SJCRH30 (cell line): Measurements from ENCODE around the gene UPK1A. TPM values are rescaled to one million over a fixed set of nuclear protein-coding genes. Genes with fewer than 3 reads are reported as not detected.
"Not testable (repeated sequence)": the region's sequence is repeated elsewhere in the genome, so short reads cannot be mapped to it uniquely, and the experiment has no call there.

Source experiments
- DNase-seq, 2 experiments: peaks; one replicate each; pipeline ENCODE4 v3.0.0-alpha.2; 2015 to 2020
- H3K27ac ChIP-seq: fragments of 250-450 bp; sonication (Bioruptor Pico); 2 replicates; pipeline ENCODE4 v1.5.1; 2020; ENCODE audit warnings: mild to moderate bottlenecking, moderate library complexity
- H3K27me3 ChIP-seq: fragments of 250-450 bp; sonication (Bioruptor Pico); 2 replicates; pipeline ENCODE4 v1.5.1; 2020; ENCODE audit warnings: mild to moderate bottlenecking, moderate library complexity
- H3K36me3 ChIP-seq: fragments of 250-450 bp; sonication (Bioruptor Pico); 2 replicates; pipeline ENCODE4 v1.5.1; 2020; ENCODE audit warnings: mild to moderate bottlenecking, moderate library complexity
- H3K4me1 ChIP-seq: fragments of 250-450 bp; sonication (Bioruptor Pico); 2 replicates; pipeline ENCODE4 v1.5.1; 2020; ENCODE audit warnings: mild to moderate bottlenecking, moderate library complexity
- H3K4me3 ChIP-seq: fragments of 250-450 bp; sonication (Bioruptor Pico); 2 replicates; pipeline ENCODE4 v1.5.1; 2020; ENCODE audit warnings: mild to moderate bottlenecking, moderate library complexity
- H3K9me3 ChIP-seq: fragments of 250-450 bp; sonication (Bioruptor Pico); replicated peaks from 2 replicates; pipeline ENCODE4 v1.5.1; 2020; ENCODE audit warnings: mild to moderate bottlenecking, moderate library complexity
- total RNA-seq: library from RNA; depleted of rRNA; stranded (reverse); fragments of >200 nt; shearing (Covaris generic); gene quantifications from 2 replicates; pipeline ENCODE4 v1.2.3, GENCODE V29; 2014

Gene UPK1A
- total RNA-seq, 1 experiment from 2014 or later = not detected

DNA sequence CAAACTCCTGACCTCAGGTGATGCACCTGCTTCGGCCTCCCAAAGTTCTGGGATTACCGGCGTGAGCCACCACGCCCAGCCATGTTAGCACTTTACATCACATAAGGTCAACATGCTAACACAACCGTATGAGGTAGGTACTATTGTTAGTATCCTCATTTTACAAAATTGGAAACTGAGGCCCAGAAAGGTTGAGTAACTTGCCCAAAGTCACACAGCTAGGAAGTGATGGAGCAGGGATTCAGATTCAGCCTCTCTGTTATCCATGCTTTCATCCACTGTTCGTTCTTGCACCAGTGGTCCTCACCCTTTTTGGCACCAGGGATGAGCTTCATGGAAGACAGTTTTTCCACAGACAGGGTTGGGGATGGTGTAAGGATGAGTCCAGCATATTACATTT, 9.6 kb upstream of the UPK1A start:
- H3K36me3 ChIP-seq = peaks cover 48% of the 10 kb centered on the region

GRCh38 chr19:35657904-35658700, 8.2 kb upstream of the UPK1A start:
- Histone ChIP-seq H3K36me3 (peaks cover 44% of the 10 kb centered on the region), H3K4me1 (no peaks in the 10 kb centered on the region), H3K9me3 (no peaks in the 10 kb centered on the region), H3K27ac (no peak overlapping the region), H3K27me3 (no peaks in the 10 kb centered on the region), H3K4me3 (no peak overlapping the region)
- DNase-seq = peak in 1 of 2 experiments; percentile 20

More for the DNA sequence above, 9.6 kb upstream of the UPK1A start:
- Histone ChIP-seq H3K4me3 (no peak overlapping the region), H3K27ac (no peak overlapping the region), H3K4me1 (no peaks in the 10 kb centered on the region), H3K27me3 (no peaks in the 10 kb centered on the region), H3K9me3 (no peaks in the 10 kb centered on the region)
- DNase-seq = no peak

DNA sequence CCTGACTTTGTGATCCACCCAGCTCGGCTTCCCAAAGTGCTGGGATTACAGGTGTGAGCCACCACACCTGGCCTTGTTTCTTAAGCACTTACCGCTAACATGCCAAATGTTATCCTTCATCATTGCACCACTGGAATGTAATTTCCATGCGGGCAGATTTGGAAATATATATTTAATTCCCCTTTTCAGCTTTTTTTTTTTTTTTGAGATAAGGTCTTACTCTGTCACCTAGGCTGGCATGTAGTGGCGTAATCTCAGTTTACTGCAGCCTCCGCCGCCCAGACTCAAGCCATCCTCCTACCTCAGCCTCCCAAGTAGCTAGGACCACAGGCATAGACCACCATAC, 4.3 kb upstream of the UPK1A start:
- no peaks in the 10 kb centered on the region for H3K9me3 ChIP-seq
- no peak overlapping the region for H3K4me3 ChIP-seq
- H3K27me3 ChIP-seq = no peaks in the 10 kb centered on the region
- no peak for DNase-seq
- H3K36me3 ChIP-seq = peaks cover 14% of the 10 kb centered on the region
- H3K4me1 ChIP-seq = no peaks in the 10 kb centered on the region
- H3K27ac ChIP-seq = no peak overlapping the region

GRCh38 chr19:35663981-35664380, 2.3 kb upstream of the UPK1A start:
- Histone ChIP-seq H3K27ac (no peak overlapping the region), H3K9me3 (no peaks in the 10 kb centered on the region), H3K4me3 (no peak overlapping the region), H3K36me3 (0 out of 2 replicates have a peak, but pooled peaks cover 1% of the 10 kb centered on the region), H3K27me3 (0 out of 2 replicates have a peak, but pooled peaks cover 5% of the 10 kb centered on the region), H3K4me1 (no peaks in the 10 kb centered on the region)
- no peak for DNase-seq

DNA sequence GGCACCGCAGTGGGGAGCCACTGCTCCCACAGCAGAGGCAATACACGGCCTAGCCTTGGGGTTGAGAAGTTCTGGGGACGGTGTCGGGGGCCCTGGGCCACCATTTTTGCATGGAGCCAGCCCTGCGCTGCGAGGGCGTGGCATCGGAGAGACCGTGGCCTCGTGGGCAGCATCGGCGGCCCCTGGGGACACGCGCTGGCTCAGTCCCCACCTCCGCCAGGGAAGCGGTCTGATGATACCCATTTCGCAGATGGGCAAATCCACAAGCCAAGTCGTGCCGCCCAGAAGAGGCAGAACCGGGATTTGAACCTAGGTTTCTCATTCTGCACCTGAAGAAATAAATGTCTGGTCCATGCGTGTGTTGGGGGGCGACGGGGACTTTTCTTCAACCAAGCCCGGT, 1.2 kb upstream of the UPK1A start:
- Histone ChIP-seq H3K4me3 (no peak overlapping the region), H3K27me3 (0 out of 2 replicates have a peak, but pooled peaks cover 5% of the 10 kb centered on the region), H3K4me1 (no peaks in the 10 kb centered on the region), H3K27ac (no peak overlapping the region), H3K36me3 (no peaks in the 10 kb centered on the region), H3K9me3 (no peaks in the 10 kb centered on the region)
- no peak for DNase-seq

DNA sequence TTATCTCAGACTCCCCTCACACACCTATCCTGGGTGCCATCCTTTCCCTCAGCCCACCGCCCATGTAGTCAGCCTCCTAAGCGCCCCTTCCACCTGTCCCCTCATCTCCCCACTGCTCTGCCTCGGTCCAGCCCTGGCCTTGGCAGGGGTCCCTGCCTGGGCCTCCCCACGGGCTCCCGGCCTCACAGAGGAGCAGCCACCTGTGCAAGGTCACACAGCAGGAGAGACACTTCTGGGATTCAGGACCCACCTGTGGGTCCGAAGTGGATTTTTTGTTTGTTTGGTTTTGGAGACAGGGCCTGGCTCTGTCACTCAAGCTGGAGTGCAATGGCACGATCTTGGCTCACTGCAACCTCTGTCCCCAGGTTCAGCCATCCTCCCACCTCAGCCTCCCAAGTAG, 713 bp upstream of the UPK1A start:
- DNase-seq = no peak
- no peaks in the 10 kb centered on the region for H3K9me3 ChIP-seq
- H3K27me3 ChIP-seq = 0 out of 2 replicates have a peak, but pooled peaks cover 5% of the 10 kb centered on the region
- no peak overlapping the region for H3K4me3 ChIP-seq
- no peaks in the 10 kb centered on the region for H3K36me3 ChIP-seq
- no peaks in the 10 kb centered on the region for H3K4me1 ChIP-seq
- H3K27ac ChIP-seq = no peak overlapping the region

GRCh38 chr19:35669566-35669965, 3.2 kb downstream of the UPK1A start:
- peaks cover 15% of the 10 kb centered on the region; the same call in 1 of the 2 replicates for H3K27me3 ChIP-seq
- H3K4me1 ChIP-seq = no peaks in the 10 kb centered on the region
- H3K9me3 ChIP-seq = no peaks in the 10 kb centered on the region
- no peak for DNase-seq
- no peak overlapping the region for H3K4me3 ChIP-seq
- no peaks in the 10 kb centered on the region for H3K36me3 ChIP-seq
- no peak overlapping the region for H3K27ac ChIP-seq

- Histone ChIP-seq H3K4me3 (no peak overlapping the region), H3K36me3 (no peaks in the 10 kb centered on the region), H3K27ac (no peak overlapping the region), H3K9me3 (no peaks in the 10 kb centered on the region), H3K4me1 (no peaks in the 10 kb centered on the region), H3K27me3 (peaks cover 15% of the 10 kb centered on the region; the same call in 1 of the 2 replicates)
- no peak for DNase-seq
These were observed 3.7 kb downstream of the UPK1A start for GRCh38 chr19:35669974-35670373.

DNA sequence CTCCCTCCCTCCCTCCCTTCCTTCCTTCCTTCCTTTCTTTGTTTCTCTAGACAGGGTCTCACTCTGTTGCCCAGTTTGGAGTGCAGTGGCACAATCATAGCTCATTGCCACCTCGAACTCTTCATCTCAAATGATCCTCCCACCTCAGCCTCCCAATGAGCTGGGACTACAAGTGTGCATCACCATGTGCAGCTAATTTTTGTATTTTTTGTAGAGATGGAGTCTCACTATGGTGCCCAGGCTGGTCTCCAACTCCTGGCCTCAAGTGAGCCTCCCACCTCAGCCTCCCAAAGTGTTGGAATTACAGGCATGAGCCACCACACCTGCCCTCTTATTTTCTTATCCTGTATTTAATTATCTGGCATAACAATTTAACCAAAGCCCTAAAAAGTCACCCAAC, 4.4 kb downstream of the UPK1A start:
- Histone ChIP-seq H3K4me3 (no peak overlapping the region), H3K27ac (no peak overlapping the region), H3K27me3 (peaks cover 15% of the 10 kb centered on the region; the same call in 1 of the 2 replicates), H3K9me3 (no peaks in the 10 kb centered on the region), H3K4me1 (no peaks in the 10 kb centered on the region), H3K36me3 (no peaks in the 10 kb centered on the region)
- DNase-seq = no peak

- H3K4me1 ChIP-seq = no peaks in the 10 kb centered on the region
- no peaks in the 10 kb centered on the region for H3K9me3 ChIP-seq
- H3K27me3 ChIP-seq = peaks cover 15% of the 10 kb centered on the region; the same call in 1 of the 2 replicates
- DNase-seq = no peak
- H3K36me3 ChIP-seq = no peaks in the 10 kb centered on the region
- no peak overlapping the region for H3K4me3 ChIP-seq
- H3K27ac ChIP-seq = no peak overlapping the region
These were observed 5.5 kb downstream of the UPK1A start for GRCh38 chr19:35671818-35672217.

DNA sequence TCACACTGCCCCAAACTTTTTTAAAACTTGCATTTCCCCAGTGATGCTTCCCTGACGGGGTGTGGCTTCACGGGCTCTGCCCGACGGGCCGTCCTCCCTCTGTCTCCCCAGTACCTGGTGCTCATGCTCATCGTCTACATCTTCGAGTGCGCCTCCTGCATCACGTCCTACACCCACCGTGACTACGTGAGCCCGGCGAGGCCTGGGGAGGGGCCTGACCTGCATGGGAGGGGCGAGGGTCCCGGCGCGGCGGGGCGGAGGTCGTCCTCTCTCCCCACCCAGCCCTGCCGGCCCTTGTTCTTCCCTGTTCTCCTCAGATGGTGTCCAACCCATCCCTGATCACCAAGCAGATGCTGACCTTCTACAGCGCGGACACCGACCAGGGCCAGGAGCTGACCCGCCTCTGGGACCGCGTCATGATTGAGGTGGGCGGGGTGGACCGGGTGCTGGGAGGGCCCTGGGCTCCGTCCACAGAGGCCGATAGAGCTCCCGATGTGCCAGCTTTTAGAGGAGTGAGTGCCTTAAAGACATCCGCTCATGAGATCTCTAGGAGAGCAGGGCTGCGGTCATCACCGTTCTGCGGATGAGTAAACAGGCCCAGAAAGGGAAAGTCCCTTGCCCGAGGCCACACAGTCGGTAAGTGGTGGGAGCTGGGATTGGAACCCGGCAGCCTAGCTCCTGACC, 6.9 kb downstream of the UPK1A start:
- H3K4me3 ChIP-seq = no peak overlapping the region
- no peaks in the 10 kb centered on the region for H3K9me3 ChIP-seq
- peaks cover 9% of the 10 kb centered on the region; the same call in 1 of the 2 replicates for H3K27me3 ChIP-seq
- no peak overlapping the region for H3K27ac ChIP-seq
- DNase-seq = no peak
- H3K4me1 ChIP-seq = no peaks in the 10 kb centered on the region
- no peaks in the 10 kb centered on the region for H3K36me3 ChIP-seq

GRCh38 chr19:35675589-35676140, 9.3 kb downstream of the UPK1A start:
- no peaks in the 10 kb centered on the region for H3K36me3 ChIP-seq
- H3K9me3 ChIP-seq = no peaks in the 10 kb centered on the region
- no peak overlapping the region for H3K27ac ChIP-seq
- H3K4me3 ChIP-seq = no peak overlapping the region
- peaks cover 12% of the 10 kb centered on the region; the same call in 1 of the 2 replicates for H3K27me3 ChIP-seq
- no peak for DNase-seq
- H3K4me1 ChIP-seq = no peaks in the 10 kb centered on the region

DNA sequence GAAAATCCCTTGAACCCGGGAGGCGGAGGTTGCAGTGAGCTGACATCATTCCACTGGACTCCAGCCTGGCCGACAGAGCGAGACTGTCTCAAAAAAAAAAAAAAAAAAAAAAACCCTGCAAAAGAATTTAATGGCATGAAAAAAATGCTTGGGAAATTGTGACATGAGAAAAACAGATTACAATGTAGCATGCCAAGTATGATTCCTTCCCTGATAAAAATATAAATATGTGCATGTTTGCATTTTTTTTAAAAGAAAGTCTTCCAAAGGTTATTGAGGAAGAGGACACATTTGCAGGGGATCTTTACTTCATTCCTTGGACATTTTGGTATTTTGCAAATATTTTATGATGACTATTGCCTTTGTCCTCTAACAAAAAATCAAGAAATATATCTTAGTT, 23.5 kb downstream of the UPK1A start:
- no peak for DNase-seq

DNA sequence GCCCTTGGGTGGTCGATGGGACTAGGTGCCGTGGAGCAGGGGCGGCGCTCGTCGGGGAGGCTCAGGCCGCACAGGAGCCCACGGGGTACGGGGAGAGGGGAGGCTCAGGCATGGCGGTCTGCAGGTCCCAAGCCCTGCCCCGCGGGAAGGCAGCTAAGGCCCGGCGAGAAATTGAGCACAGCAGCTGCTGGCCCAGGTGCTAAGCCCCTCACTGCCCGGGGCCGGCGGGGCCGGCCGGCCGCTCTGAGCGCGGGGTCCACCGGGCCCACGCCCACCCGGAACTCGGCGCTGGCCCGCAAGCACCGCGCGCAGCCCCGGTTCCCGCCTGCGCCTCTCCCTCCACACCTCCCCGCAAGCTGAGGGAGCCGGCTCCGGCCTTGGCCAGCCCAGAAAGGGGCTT, 24.8 kb downstream of the UPK1A start:
- not testable (repeated sequence) for H3K36me3 ChIP-seq, H3K4me3 ChIP-seq, H3K27me3 ChIP-seq, H3K27ac ChIP-seq, H3K9me3 ChIP-seq, DNase-seq, H3K4me1 ChIP-seq

More for the DNA sequence above, 23.5 kb downstream of the UPK1A start:
- H3K9me3 ChIP-seq = no peaks in the 10 kb centered on the region
- H3K4me3 ChIP-seq = no peak overlapping the region
- no peak overlapping the region for H3K27ac ChIP-seq
- no peaks in the 10 kb centered on the region for H3K4me1 ChIP-seq
- H3K36me3 ChIP-seq = no peaks in the 10 kb centered on the region
- H3K27me3 ChIP-seq = 0 out of 2 replicates have a peak, but pooled peaks cover 4% of the 10 kb centered on the region

- no peaks in the 10 kb centered on the region for H3K36me3 ChIP-seq
- H3K9me3 ChIP-seq = no peaks in the 10 kb centered on the region
- H3K27ac ChIP-seq = no peak overlapping the region
- no peak for DNase-seq
- H3K27me3 ChIP-seq = no peaks in the 10 kb centered on the region
- no peaks in the 10 kb centered on the region for H3K4me1 ChIP-seq
- H3K4me3 ChIP-seq = no peak overlapping the region
These were observed 25.7 kb downstream of the UPK1A start for GRCh38 chr19:35692010-35692409.
